Tibial nerve (tissue), 4 donors: ENCODE measurements around the gene PEX14. TPM values are rescaled to one million over a fixed set of nuclear protein-coding genes. Genes with fewer than 3 reads are reported as not detected.

Experiments
- DNase-seq, 2 donors: peaks; one replicate each; pipeline ENCODE4 v3.0.0-alpha.2; 2019; ENCODE audit warnings: low spot score in 2 of 2
- H3K27ac ChIP-seq, 4 donors: fragments of 200-600 bp; sonication (generic) in 3 of 4; one replicate each; pipeline ENCODE4 v1.5.1; 2017 to 2019; ENCODE audit warnings: mild to moderate bottlenecking in 1 of 4
- H3K27me3 ChIP-seq, 2 donors: fragments of 200-600 bp; sonication (generic) in 1 of 2; one replicate each; pipeline versions ENCODE4 v1.5.1 to v1.6.0; 2017 to 2019
- H3K36me3 ChIP-seq, 3 donors: fragments of 200-600 bp; sonication (generic); one replicate each; pipeline ENCODE4 v1.5.1; 2018 to 2019
- H3K4me1 ChIP-seq, 4 donors: fragments of 200-600 bp; sonication (generic) in 3 of 4; one replicate each; pipeline ENCODE4 v1.5.1; 2017 to 2019
- H3K4me3 ChIP-seq, 4 donors: fragments of 200-600 bp; sonication (generic) in 3 of 4; one replicate each; pipeline ENCODE4 v1.5.1; 2017 to 2019; ENCODE audit warnings: mild to moderate bottlenecking in 1 of 4, moderate library complexity in 1 of 4
- H3K9me3 ChIP-seq, 4 donors: fragments of 200-600 bp; sonication (generic) in 3 of 4; one replicate each; pipeline ENCODE4 v1.5.1; 2017 to 2019
- EP300 ChIP-seq, 2 donors: sonication (generic); formaldehyde crosslinking; IDR thresholded peaks; one replicate each; pipeline ENCODE4 v1.6.1; 2017; ENCODE audit warnings: antibody characterized with exemption in 2 of 2, mild to moderate bottlenecking in 1 of 2
- POLR2A ChIP-seq, 2 donors: fragments of 450-650 bp; IDR thresholded peaks; one replicate each; pipeline ENCODE4 v1.6.1; 2017; ENCODE audit warnings: antibody characterized with exemption in 2 of 2, mild to moderate bottlenecking in 2 of 2, moderate library complexity in 2 of 2
- WGBS, 2 donors: methylation state at CpG; one replicate each; pipeline ENCODE4 v1.1.5; 2018; 5-methylcytosine and 5-hydroxymethylcytosine counted together
- total RNA-seq, 4 donors: library from RNA; depleted of rRNA; stranded (reverse); fragments of >200 nt; gene quantifications; one replicate each; pipeline ENCODE4 v1.1.0, GENCODE V29; 2016
- TF ChIP-seq, protein P1 (sequence below), 5 experiments: fragments of 200-600 bp in 3 of 5; fragments of 450-650 bp in 2 of 5; sonication (generic) in 3 of 5; IDR thresholded peaks; one replicate each; pipeline ENCODE4 v1.5.1; 2016 to 2019; ENCODE audit warnings: antibody characterized with exemption in 5 of 5, mild to moderate bottlenecking in 3 of 5, moderate library complexity in 2 of 5

Gene PEX14
- total RNA-seq, 4 donors from 2014 or later = 14.4 to 21.8 (median 18.2) TPM

- TF ChIP-seq EP300 (IDR thresholded peaks at IDR 0.05) = no peak
- TF ChIP-seq, protein P1, sequence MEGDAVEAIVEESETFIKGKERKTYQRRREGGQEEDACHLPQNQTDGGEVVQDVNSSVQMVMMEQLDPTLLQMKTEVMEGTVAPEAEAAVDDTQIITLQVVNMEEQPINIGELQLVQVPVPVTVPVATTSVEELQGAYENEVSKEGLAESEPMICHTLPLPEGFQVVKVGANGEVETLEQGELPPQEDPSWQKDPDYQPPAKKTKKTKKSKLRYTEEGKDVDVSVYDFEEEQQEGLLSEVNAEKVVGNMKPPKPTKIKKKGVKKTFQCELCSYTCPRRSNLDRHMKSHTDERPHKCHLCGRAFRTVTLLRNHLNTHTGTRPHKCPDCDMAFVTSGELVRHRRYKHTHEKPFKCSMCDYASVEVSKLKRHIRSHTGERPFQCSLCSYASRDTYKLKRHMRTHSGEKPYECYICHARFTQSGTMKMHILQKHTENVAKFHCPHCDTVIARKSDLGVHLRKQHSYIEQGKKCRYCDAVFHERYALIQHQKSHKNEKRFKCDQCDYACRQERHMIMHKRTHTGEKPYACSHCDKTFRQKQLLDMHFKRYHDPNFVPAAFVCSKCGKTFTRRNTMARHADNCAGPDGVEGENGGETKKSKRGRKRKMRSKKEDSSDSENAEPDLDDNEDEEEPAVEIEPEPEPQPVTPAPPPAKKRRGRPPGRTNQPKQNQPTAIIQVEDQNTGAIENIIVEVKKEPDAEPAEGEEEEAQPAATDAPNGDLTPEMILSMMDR (IDR thresholded peaks at IDR 0.05) = no peak
- TF ChIP-seq POLR2A (IDR thresholded peaks at IDR 0.05) = no peak
- Histone ChIP-seq H3K27me3 (no peaks in the 10 kb centered on the region), H3K27ac (no peak overlapping the region), H3K36me3 (no peaks in the 10 kb centered on the region), H3K4me1 (peaks cover 0 to 18% (median 0%) of the 10 kb centered on the region in 4 donors), H3K9me3 (no peaks in the 10 kb centered on the region), H3K4me3 (no peak overlapping the region)
- 85 to 93% methylated on average over 8 of the region's 8 CpGs for WGBS, 2 donors
- no peak for DNase-seq
Measured at GRCh38 chr1:10521537-10522157, 46.9 kb downstream of the PEX14 start.

- H3K4me3 ChIP-seq = no peak overlapping the region
- no peak overlapping the region for H3K27ac ChIP-seq
- DNase-seq = no peak
- TF ChIP-seq POLR2A (IDR thresholded peaks at IDR 0.05) (no peak), EP300 (IDR thresholded peaks at IDR 0.05) (no peak)
- TF ChIP-seq, protein P1 (IDR thresholded peaks at IDR 0.05) = no peak
- H3K36me3 ChIP-seq = no peaks in the 10 kb centered on the region
- no peaks in the 10 kb centered on the region for H3K9me3 ChIP-seq
- WGBS, 2 donors = 38 to 47% methylated on average over 3 of the region's 3 CpGs
- H3K27me3 ChIP-seq = no peaks in the 10 kb centered on the region
- peaks cover 0 to 14% (median 0%) of the 10 kb centered on the region in 4 donors for H3K4me1 ChIP-seq
Measured at GRCh38 chr1:10522322-10522860, 47.6 kb downstream of the PEX14 start.

DNA sequence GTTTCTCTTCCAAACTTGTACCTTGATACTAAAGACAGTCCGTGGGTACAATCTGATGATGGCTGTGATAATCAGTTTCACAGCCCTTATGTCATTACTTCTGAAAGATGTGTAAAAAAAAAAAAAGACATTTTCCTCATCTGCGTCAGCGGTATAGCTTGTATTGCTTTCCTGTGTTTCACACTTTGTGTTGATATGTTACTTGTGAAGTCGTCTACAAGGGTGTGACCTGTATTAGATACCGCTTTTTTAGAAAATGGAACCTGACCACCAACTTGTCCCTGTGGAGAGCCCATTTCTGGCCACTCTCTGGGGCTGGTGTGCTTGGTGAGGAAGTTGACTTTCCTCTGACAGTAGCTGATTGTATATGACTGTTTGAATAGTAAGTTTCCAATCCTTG is 50.5 kb downstream of the PEX14 start:
- H3K4me1 ChIP-seq = peaks cover 0 to 19% (median 2%) of the 10 kb centered on the region in 4 donors
- no peak for DNase-seq
- WGBS, 2 donors = 92 to 94% methylated on average over 5 of the region's 5 CpGs
- no peaks in the 10 kb centered on the region for H3K9me3 ChIP-seq
- no peak overlapping the region for H3K27ac ChIP-seq
- TF ChIP-seq, protein P1 (IDR thresholded peaks at IDR 0.05) = no peak
- no peak for TF ChIP-seq POLR2A (IDR thresholded peaks at IDR 0.05)
- no peak for TF ChIP-seq EP300 (IDR thresholded peaks at IDR 0.05)
- H3K36me3 ChIP-seq = no peaks in the 10 kb centered on the region
- no peaks in the 10 kb centered on the region for H3K27me3 ChIP-seq
- H3K4me3 ChIP-seq = no peak overlapping the region

GRCh38 chr1:10528066-10529014 is 53.6 kb downstream of the PEX14 start:
- Histone ChIP-seq H3K27ac (no peak overlapping the region), H3K9me3 (no peaks in the 10 kb centered on the region), H3K36me3 (no peaks in the 10 kb centered on the region), H3K4me3 (no peak overlapping the region), H3K4me1 (peaks cover 0 to 19% (median 2%) of the 10 kb centered on the region in 4 donors), H3K27me3 (no peaks in the 10 kb centered on the region)
- no peak for DNase-seq
- 56 to 63% methylated on average over 13 of the region's 13 CpGs for WGBS, 2 donors
- TF ChIP-seq, protein P1 (IDR thresholded peaks at IDR 0.05) = no peak
- TF ChIP-seq EP300 (IDR thresholded peaks at IDR 0.05) (no peak), POLR2A (IDR thresholded peaks at IDR 0.05) (no peak)
